NT2/D1 (cell line): Measurements from ENCODE around the gene UMAD1.

Source experiments
- DNase-seq: peaks from one replicate; pipeline ENCODE4 v3.0.0-alpha.2; 2011; ENCODE audit warnings: low read depth, low spot score
- H3K27me3 ChIP-seq: 2 replicates; pipeline ENCODE4 v1.6.0; 2011; ENCODE audit warnings: mild to moderate bottlenecking; ENCODE audit not compliant: insufficient read length, insufficient read depth
- H3K36me3 ChIP-seq: 2 replicates; pipeline ENCODE4 v1.6.1; 2011; ENCODE audit warnings: mild to moderate bottlenecking, low read length, mixed read lengths; ENCODE audit not compliant: insufficient read depth, insufficient read length
- H3K4me1 ChIP-seq: 2 replicates; pipeline ENCODE4 v1.5.1; 2011; ENCODE audit not compliant: insufficient read depth, insufficient read length
- H3K4me3 ChIP-seq: 2 replicates; pipeline ENCODE4 v1.5.1; 2011; ENCODE audit warnings: low read depth; ENCODE audit not compliant: insufficient read length
- H3K9ac ChIP-seq: 2 replicates; pipeline ENCODE4 v1.6.0; 2011; ENCODE audit warnings: low read depth; ENCODE audit not compliant: insufficient read length
- H3K9me3 ChIP-seq: 2 replicates; pipeline ENCODE4 v1.5.1; 2011; ENCODE audit warnings: mild to moderate bottlenecking, low read length; ENCODE audit not compliant: insufficient read depth
- SUZ12 ChIP-seq: IDR thresholded peaks from 2 replicates; pipeline ENCODE4 v1.6.1; 2011; ENCODE audit not compliant: insufficient read length, insufficient read depth; ENCODE audit errors: extremely low read depth
- YY1 ChIP-seq: IDR thresholded peaks from 2 replicates; pipeline ENCODE4 v1.6.1; 2011; ENCODE audit not compliant: insufficient read length, insufficient read depth
- ZNF274 ChIP-seq: IDR thresholded peaks from 2 replicates; pipeline ENCODE4 v1.6.1; 2011; ENCODE audit warnings: mild to moderate bottlenecking, low read depth, low read length

UMAD1 gene

DNA sequence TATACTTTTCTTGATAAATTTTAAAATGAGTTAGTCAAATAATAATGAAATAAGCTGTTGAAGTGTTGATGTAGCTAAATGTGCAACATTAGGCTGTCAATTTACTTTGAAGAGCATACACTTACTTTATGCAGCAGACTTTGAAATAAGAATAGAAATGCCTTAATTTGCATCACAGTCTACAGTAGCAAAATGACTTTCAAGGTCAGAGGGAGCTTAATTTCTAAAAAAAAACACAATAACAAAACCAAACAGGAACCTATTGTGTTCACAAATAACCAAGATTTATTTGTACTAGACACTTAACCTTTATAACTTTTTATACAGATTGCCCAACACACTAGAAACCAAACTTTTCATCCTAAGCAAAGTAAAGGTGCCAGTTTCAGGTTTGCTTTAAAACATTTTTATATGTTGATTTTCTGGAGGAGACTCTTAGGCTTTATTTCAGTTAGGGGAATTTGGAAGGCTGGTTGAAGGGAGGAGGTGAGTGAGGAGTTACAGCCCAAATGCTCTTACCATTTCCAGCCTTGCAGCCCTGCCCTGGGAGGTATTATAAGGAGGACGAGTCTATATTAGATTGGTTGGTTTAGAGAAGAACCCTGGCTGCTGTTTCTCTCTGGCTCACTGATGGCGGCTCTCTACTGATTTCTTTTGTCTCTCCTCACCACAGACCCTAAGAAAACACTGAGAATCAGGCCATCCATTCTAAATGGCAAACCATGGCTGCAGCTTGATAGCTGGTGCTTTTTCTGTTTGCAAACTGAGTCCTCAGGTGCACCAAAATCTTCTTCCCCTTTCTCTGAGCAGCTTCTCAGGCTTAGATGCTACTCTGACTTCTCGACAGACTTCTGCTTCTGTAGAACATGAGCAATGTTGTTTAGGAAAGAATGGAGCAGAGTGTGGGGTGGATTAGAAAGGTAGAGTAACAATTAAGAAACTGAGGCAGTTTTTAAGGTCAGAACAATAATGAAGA lies 133.1 kb downstream of the UMAD1 start:
- H3K27me3 ChIP-seq: no peaks in the 10 kb centered on the region
- DNase-seq: no peak
- no peaks in the 10 kb centered on the region for H3K36me3 ChIP-seq
- no peak for TF ChIP-seq ZNF274
- TF ChIP-seq YY1: no peak
- no peak for TF ChIP-seq SUZ12
- H3K9me3 ChIP-seq: no peaks in the 10 kb centered on the region
- no peak overlapping the region for H3K4me3 ChIP-seq
- no peaks in the 10 kb centered on the region for H3K4me1 ChIP-seq
- no peak overlapping the region for H3K9ac ChIP-seq

GRCh38 chr7:7779888-7780287 lies 139.3 kb downstream of the UMAD1 start:
- no peak for DNase-seq
- no peak overlapping the region for H3K4me3 ChIP-seq
- H3K9me3 ChIP-seq: no peaks in the 10 kb centered on the region
- no peaks in the 10 kb centered on the region for H3K4me1 ChIP-seq
- H3K36me3 ChIP-seq: no peaks in the 10 kb centered on the region
- TF ChIP-seq YY1 (no peak), SUZ12 (no peak), ZNF274 (no peak)
- no peak overlapping the region for H3K9ac ChIP-seq
- H3K27me3 ChIP-seq: no peaks in the 10 kb centered on the region

- Histone ChIP-seq H3K9me3 (no peaks in the 10 kb centered on the region), H3K4me3 (no peak overlapping the region), H3K36me3 (no peaks in the 10 kb centered on the region), H3K27me3 (no peaks in the 10 kb centered on the region), H3K4me1 (no peaks in the 10 kb centered on the region), H3K9ac (no peak overlapping the region)
- TF ChIP-seq ZNF274 (no peak), YY1 (no peak), SUZ12 (no peak)
- no peak for DNase-seq
Observed at GRCh38 chr7:7783001-7783400, 142.4 kb downstream of the UMAD1 start.

- Histone ChIP-seq H3K9ac (no peak overlapping the region), H3K4me1 (no peaks in the 10 kb centered on the region), H3K27me3 (no peaks in the 10 kb centered on the region), H3K36me3 (no peaks in the 10 kb centered on the region), H3K4me3 (no peak overlapping the region), H3K9me3 (no peaks in the 10 kb centered on the region)
- TF ChIP-seq YY1 (no peak), ZNF274 (no peak), SUZ12 (no peak)
- no peak for DNase-seq
Observed at GRCh38 chr7:7785344-7785973, 144.9 kb downstream of the UMAD1 start.

DNA sequence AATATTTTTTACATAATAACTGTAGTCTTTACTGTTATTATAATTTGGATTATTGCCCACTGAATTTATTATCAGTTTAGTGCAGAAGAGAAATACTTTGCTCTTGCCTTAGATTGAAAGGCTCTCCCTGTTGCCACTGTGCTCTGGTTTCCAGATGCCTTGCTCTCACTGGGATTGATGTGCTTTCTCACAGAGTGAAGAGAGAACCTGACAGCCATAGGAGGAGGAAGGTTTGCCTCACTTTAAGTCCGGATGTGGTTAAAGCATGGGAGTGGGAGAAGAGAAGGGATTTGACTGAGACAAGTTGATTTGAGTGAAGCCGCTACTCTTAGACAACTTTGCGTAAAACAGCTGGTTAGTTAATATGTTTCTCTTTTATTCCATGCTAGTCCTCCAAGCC lies 146.0 kb downstream of the UMAD1 start:
- H3K4me1 ChIP-seq: no peaks in the 10 kb centered on the region

DNA sequence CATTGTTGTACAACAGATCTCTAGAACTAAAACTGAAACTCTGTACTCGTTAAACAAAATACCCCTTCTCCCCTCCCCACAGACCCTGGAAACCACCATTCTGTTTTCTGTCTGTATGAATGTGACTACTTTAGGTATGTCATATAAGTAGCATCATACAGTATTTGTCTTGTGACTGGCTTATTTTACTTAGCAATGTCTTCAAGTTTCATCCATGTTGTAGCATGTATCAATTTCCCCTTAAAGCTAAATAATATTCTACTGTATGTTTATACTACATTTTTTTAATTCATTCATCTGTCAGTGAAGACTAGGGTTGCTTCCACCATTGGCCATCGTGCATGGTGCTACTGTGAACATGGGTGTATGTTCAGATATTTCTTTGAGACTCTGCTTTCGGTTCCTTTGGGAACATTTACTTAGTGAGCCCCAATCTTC lies 149.0 kb downstream of the UMAD1 start:
- Histone ChIP-seq H3K9me3 (peaks cover 7% of the 10 kb centered on the region; the same call in 1 of the 2 replicates), H3K4me3 (no peak overlapping the region), H3K9ac (no peak overlapping the region), H3K36me3 (no peaks in the 10 kb centered on the region), H3K27me3 (no peaks in the 10 kb centered on the region), H3K4me1 (no peaks in the 10 kb centered on the region)
- TF ChIP-seq ZNF274 (no peak), YY1 (no peak), SUZ12 (no peak)
- DNase-seq: no peak

More for the DNA sequence above, 146.0 kb downstream of the UMAD1 start:
- no peak for DNase-seq
- TF ChIP-seq SUZ12: no peak
- no peak for TF ChIP-seq YY1
- no peak for TF ChIP-seq ZNF274
- Histone ChIP-seq H3K27me3 (no peaks in the 10 kb centered on the region), H3K9ac (no peak overlapping the region), H3K36me3 (no peaks in the 10 kb centered on the region), H3K9me3 (no peaks in the 10 kb centered on the region), H3K4me3 (no peak overlapping the region)
